Caki2 (cell line): ENCODE results near the gene GNAS. TPM values are rescaled to one million over a fixed set of nuclear protein-coding genes. Genes with fewer than 3 reads are reported as not detected.
A peak's percentile ranks its signal among the peaks of the same experiment; 100 is the strongest.

Experiments used
- DNase-seq: peaks from one replicate; pipeline ENCODE4 v3.0.0-alpha.2; 2015; ENCODE audit warnings: low read depth
- in situ Hi-C: cut with HindIII; loops from 2 replicates; pipeline ENCODE4 v1.10.0; 2016; ENCODE audit warnings: low sequenced_read_pairs, low pct_unique_long_range_greater_than_20kb, mixed read lengths
- total RNA-seq: library from RNA; depleted of rRNA; stranded (reverse); fragments of >200 nt; shearing (Covaris generic); gene quantifications from 2 replicates; pipeline ENCODE4 v1.2.3, GENCODE V29; 2014; ENCODE audit warnings: low replicate concordance

GNAS gene
- total RNA-seq, 1 experiment from 2014 or later, result 471 TPM

- peak; percentile 51 for DNase-seq
- in situ Hi-C loops, result no loop called here
Observed at GRCh38 chr20:58870293-58871014, 17.9 kb downstream of the GNAS start.

- in situ Hi-C loops, result no loop called here
- no peak for DNase-seq
Observed at GRCh38 chr20:58871533-58872102, 19.1 kb downstream of the GNAS start.

- in situ Hi-C loops, result no loop called here
- DNase-seq, result no peak
Observed at GRCh38 chr20:58874469-58874868, 22.0 kb downstream of the GNAS start.

- in situ Hi-C loops, result no loop called here
- no peak for DNase-seq
Observed at GRCh38 chr20:58875111-58875510, 22.6 kb downstream of the GNAS start.

- no peak for DNase-seq
Observed at GRCh38 chr20:58875541-58876134, 23.1 kb downstream of the GNAS start.

GRCh38 chr20:58876437-58876836, 23.9 kb downstream of the GNAS start:
- in situ Hi-C loops, result no loop called here
- no peak for DNase-seq

More at GRCh38 chr20:58875541-58876134, 23.1 kb downstream of the GNAS start:
- in situ Hi-C loops, result no loop called here

- in situ Hi-C loops, result no loop called here
- no peak for DNase-seq
Observed at GRCh38 chr20:58877050-58877975, 24.8 kb downstream of the GNAS start.

- in situ Hi-C loops, result no loop called here
- no peak for DNase-seq
Observed at GRCh38 chr20:58877976-58878360, 25.5 kb downstream of the GNAS start.

- no peak for DNase-seq
- in situ Hi-C loops, result no loop called here
Observed at GRCh38 chr20:58878399-58878798, 25.9 kb downstream of the GNAS start.

GRCh38 chr20:58880441-58880840, 27.9 kb downstream of the GNAS start:
- in situ Hi-C loops, result no loop called here
- no peak for DNase-seq

- DNase-seq, result no peak
- in situ Hi-C loops, result no loop called here
Observed at GRCh38 chr20:58880994-58881752, 28.7 kb downstream of the GNAS start.

GRCh38 chr20:58882704-58883089, 30.2 kb downstream of the GNAS start:
- in situ Hi-C loops, result no loop called here
- DNase-seq, result no peak

GRCh38 chr20:58883241-58883691, 30.8 kb downstream of the GNAS start:
- no peak for DNase-seq
- in situ Hi-C loops, result no loop called here

GRCh38 chr20:58884966-58885365, 32.5 kb downstream of the GNAS start:
- in situ Hi-C loops, result no loop called here

GRCh38 chr20:58886546-58886945, 34.0 kb downstream of the GNAS start:
- DNase-seq, result no peak
- in situ Hi-C loops, result no loop called here

More at GRCh38 chr20:58884966-58885365, 32.5 kb downstream of the GNAS start:
- DNase-seq, result no peak

GRCh38 chr20:58888103-58888502, 35.6 kb downstream of the GNAS start:
- no peak for DNase-seq
- in situ Hi-C loops, result no loop called here

GRCh38 chr20:58888521-58889333, 36.2 kb downstream of the GNAS start:
- DNase-seq, result no peak
- in situ Hi-C loops, result no loop called here
